Thymus (tissue), 11 donors: Measurements from ENCODE around the gene TOMM70. TPM values are rescaled to one million over a fixed set of nuclear protein-coding genes. Genes with fewer than 3 reads are reported as not detected.

ENCODE experiments used
- DNase-seq, 9 donors: peaks; one replicate each; pipeline ENCODE4 v3.0.0-alpha.2; 2013; ENCODE audit warnings: low spot score in 9 of 9, low read depth in 6 of 9, missing footprints in 1 of 9
- H3K27ac ChIP-seq, 2 donors: one replicate each; pipeline ENCODE4 v1.5.1; 2013; ENCODE audit warnings: control low read depth in 1 of 2, low read depth in 1 of 2, low read length in 1 of 2, mild to moderate bottlenecking in 1 of 2, moderate library complexity in 1 of 2
- H3K27me3 ChIP-seq, 2 donors: one replicate each; pipeline ENCODE4 v1.5.1; 2013; ENCODE audit warnings: low read length in 1 of 2; ENCODE audit not compliant: control insufficient read depth in 2 of 2, insufficient read depth in 1 of 2
- H3K36me3 ChIP-seq, 2 donors: one replicate each; pipeline ENCODE4 v1.5.1; 2013; ENCODE audit warnings: low read length in 1 of 2, mild to moderate bottlenecking in 1 of 2, moderate library complexity in 1 of 2; ENCODE audit not compliant: control insufficient read depth in 2 of 2, insufficient read depth in 2 of 2
- H3K4me1 ChIP-seq, 2 donors: one replicate each; pipeline ENCODE4 v1.5.1; 2013; ENCODE audit warnings: low read length in 2 of 2; ENCODE audit not compliant: control insufficient read depth in 2 of 2, insufficient read depth in 2 of 2
- H3K4me3 ChIP-seq, 2 donors: one replicate each; pipeline ENCODE4 v1.5.1; 2013; ENCODE audit warnings: low read length in 2 of 2, control low read depth in 1 of 2, mild to moderate bottlenecking in 1 of 2
- H3K9me3 ChIP-seq, 2 donors: one replicate each; pipeline ENCODE4 v1.5.1; 2013; ENCODE audit warnings: low read length in 1 of 2, mild to moderate bottlenecking in 1 of 2; ENCODE audit not compliant: control insufficient read depth in 2 of 2, insufficient read depth in 1 of 2
- WGBS: extraction: QIAGEN DNeasy Blood & Tissue Kit; methylation state at CpG from one replicate; pipeline ENCODE4 v1.1.7; 2013; 5-methylcytosine and 5-hydroxymethylcytosine counted together
- polyA plus RNA-seq: library from polyadenylated mRNA; stranded (reverse); fragments of 200-250 nt; gene quantifications from one replicate; pipeline ENCODE4 v1.2.3, GENCODE V29; 2013
- total RNA-seq: library from RNA; stranded (reverse); fragments of 120-200 nt; gene quantifications from one replicate; pipeline ENCODE4 v1.2.4, GENCODE V29; 2013
- donor health status: healthy.

TOMM70 gene
- total and polyA plus RNA-seq, 2 donors, result 24.0 to 37.2 TPM

DNA sequence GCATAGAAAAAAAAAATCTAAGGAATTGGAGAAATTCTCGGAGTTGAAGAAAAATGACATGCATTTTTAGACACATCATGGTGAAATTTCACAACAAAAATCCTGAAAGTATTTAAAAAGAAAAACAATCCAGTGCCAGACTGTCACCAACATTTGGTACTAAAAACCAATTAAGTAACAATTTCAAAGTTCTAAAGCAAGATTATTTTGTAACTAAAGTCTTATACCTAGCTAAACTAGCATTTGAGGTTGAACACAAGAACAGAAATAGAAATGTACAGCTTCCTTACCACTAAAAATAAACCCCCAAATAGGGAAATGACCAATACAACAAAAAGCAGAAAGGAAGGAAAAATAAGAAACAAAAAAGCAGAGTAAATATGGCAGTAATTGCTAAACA is 11.9 kb downstream of the TOMM70 start:
- H3K4me1 ChIP-seq, result no peaks in the 10 kb centered on the region
- no peak overlapping the region for H3K27ac ChIP-seq
- 97% methylated on average over 1 of the region's 1 CpG for WGBS
- H3K9me3 ChIP-seq, result peaks cover 0 to 8% of the 10 kb centered on the region in 2 donors
- H3K4me3 ChIP-seq, result no peak overlapping the region
- DNase-seq, result no peak
- H3K27me3 ChIP-seq, result no peaks in the 10 kb centered on the region
- H3K36me3 ChIP-seq, result peaks cover 10 to 19% of the 10 kb centered on the region in 2 donors

DNA sequence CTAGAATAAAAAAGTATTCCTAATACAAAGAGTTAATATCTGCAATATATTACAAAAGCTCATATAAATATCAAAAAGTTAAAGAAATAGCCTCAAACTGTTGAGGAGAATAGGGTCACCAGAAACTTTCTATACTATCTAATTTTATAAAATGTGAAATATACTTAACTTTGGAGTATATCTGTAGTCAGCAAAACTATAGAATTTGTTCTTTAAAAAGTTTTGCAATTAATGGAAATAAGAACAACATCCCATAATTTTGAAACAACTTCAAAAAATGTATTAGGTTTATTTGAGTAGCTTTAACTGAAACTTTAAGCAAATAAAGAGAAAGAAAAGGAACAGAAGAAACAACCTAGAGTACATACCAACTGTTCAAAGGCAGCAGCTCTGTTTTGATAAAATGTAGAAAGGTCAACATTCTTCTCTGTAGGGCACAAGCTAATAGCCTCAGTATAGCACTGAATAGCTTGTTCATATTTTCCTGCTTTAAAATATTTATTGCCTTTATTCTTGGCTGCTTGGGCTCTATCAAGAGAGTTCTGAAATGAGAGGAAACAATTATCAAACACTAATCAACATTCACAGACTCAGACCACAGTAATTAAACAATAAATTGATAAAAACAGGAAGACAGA is 14.3 kb downstream of the TOMM70 start:
- DNase-seq, result no peak
- Histone ChIP-seq H3K4me1 (no peaks in the 10 kb centered on the region), H3K27me3 (no peaks in the 10 kb centered on the region), H3K9me3 (peaks cover 0 to 8% of the 10 kb centered on the region in 2 donors), H3K36me3 (peaks cover 10 to 33% of the 10 kb centered on the region in 2 donors), H3K27ac (no peak overlapping the region), H3K4me3 (no peak overlapping the region)

DNA sequence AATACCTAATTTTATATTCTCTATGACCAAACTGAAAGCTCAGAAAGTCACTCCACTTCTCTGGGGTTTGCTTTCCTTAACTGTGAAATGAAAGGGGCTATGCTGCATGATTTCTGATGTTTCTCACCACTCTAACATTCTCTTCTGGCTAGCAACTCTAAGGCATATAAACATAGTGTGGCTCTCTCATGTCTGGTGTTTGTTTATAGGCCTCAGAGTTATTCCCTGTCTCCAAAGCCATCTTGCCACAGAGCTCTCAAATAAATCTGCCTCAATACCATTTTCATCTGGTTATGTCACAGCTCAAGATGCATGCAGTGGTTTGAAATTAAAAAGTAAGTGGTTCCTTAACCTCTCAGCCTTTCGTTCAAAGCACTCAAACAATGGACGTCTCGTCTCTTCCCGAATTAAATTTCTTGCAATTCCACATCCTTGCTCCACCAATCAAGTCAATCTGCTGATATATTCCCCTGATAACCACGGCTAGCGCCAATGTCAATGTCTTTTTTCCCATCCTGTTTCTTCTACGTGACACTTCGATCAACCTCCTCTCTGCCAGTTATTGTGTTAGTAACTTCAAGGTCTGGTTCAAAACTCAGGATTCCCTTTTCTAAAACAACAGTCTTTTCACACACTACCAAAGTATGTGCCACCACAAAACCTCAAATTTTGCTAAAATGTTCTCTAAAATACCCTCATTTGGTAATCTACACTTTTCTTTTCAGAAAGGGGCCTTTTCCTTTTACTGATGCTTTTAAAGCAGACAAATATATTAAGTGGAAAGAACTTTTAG is 16.0 kb downstream of the TOMM70 start:
- H3K4me3 ChIP-seq, result no peak overlapping the region
- DNase-seq, result no peak
- 93% methylated on average over 8 of the region's 8 CpGs for WGBS
- H3K9me3 ChIP-seq, result peaks cover 0 to 4% of the 10 kb centered on the region in 2 donors
- H3K27me3 ChIP-seq, result no peaks in the 10 kb centered on the region
- H3K4me1 ChIP-seq, result no peaks in the 10 kb centered on the region
- H3K27ac ChIP-seq, result no peak overlapping the region
- peaks cover 9 to 47% of the 10 kb centered on the region in 2 donors for H3K36me3 ChIP-seq

DNA sequence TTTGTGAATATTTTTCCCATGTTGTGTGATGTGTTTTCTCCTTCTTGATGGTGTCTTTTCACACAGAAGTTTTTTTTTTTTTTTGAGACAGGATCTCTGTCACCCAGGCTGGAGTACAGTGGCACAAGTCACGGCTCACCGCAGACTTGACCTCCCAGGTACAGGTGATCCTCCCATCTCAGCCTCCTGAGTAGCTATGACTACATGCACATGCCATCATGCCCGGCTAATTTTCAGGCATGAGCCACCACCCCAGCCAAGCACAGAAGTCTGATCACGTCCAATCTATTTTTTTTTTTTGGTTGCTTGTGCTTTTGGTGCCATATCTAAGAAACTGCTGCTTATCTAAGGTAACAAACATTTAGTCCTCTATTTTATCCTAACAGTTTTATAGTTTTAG is 24.6 kb downstream of the TOMM70 start:
- no peaks in the 10 kb centered on the region for H3K27me3 ChIP-seq
- DNase-seq, result no peak
- H3K27ac ChIP-seq, result no peak overlapping the region
- H3K4me1 ChIP-seq, result no peaks in the 10 kb centered on the region
- peaks cover 20 to 57% of the 10 kb centered on the region in 2 donors for H3K36me3 ChIP-seq
- WGBS, result 96% methylated on average over 4 of the region's 4 CpGs
- no peak overlapping the region for H3K4me3 ChIP-seq
- no peaks in the 10 kb centered on the region for H3K9me3 ChIP-seq

DNA sequence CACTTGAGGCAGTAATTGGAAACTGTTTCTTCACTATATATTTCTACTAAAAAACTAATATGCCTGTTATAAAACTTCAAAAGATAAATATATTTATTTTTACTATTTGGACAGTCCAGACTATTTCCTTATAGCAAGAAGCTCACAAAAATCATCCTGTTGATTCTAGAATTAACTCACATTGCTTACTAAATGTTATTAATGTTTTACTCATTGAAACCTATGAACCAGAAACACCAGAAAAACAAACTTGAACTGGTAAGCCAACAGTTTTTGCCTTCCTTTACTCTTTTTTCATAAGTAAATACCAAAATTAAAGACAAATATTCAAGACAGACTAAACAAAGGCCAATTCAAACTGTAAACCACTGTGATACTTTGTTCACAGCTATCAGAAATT is 26.4 kb downstream of the TOMM70 start:
- DNase-seq, result no peak
- Histone ChIP-seq H3K36me3 (peaks cover 20 to 49% of the 10 kb centered on the region in 2 donors), H3K4me3 (no peak overlapping the region)

DNA sequence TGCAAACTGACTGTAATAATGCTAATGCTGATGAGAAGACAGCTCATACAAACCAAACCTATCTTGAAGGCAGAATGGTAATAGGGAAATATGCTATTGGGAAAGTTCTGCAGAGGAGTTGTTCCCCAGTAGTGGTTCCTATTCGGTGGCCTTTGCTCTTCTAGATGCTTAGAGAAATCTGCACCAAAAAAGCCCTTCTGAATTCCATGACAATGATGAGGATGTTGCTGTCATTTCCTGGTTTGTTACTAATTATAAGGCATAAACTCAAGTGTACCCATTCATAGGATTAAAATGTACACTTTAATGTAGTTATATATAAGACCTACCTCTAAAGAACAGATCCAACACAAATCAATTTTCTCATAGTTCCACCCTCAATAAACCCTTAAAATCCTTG is 30.1 kb downstream of the TOMM70 start:
- H3K36me3 ChIP-seq, result peaks cover 30 to 53% of the 10 kb centered on the region in 2 donors

More for the DNA sequence above, 26.4 kb downstream of the TOMM70 start:
- H3K9me3 ChIP-seq, result no peaks in the 10 kb centered on the region
- no peak overlapping the region for H3K27ac ChIP-seq
- no peaks in the 10 kb centered on the region for H3K4me1 ChIP-seq
- no peaks in the 10 kb centered on the region for H3K27me3 ChIP-seq

DNA sequence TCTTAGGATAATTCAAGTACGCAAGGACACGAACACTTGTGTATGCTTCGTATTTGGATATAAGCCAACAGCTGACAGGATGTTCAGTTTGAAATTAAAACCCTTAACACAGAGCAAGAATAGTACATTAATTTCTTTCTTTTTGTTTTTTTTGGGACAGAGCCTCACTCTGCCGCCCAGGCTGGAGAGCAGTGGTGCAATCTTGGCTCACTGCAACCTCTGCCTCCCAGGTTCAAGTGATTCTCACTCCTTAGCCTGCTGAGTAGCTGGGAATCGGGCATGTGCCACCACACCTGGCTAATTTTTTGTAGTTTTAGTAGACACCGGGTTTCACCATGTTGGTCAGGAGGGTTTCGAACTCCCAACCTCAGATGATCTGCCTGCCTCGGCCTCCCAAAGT is 32.4 kb downstream of the TOMM70 start:
- no peak overlapping the region for H3K27ac ChIP-seq
- no peak overlapping the region for H3K4me3 ChIP-seq
- DNase-seq, result no peak
- no peaks in the 10 kb centered on the region for H3K9me3 ChIP-seq
- H3K27me3 ChIP-seq, result no peaks in the 10 kb centered on the region
- 92% methylated on average over 8 of the region's 8 CpGs for WGBS
- no peaks in the 10 kb centered on the region for H3K4me1 ChIP-seq
- H3K36me3 ChIP-seq, result peaks cover 30 to 63% of the 10 kb centered on the region in 2 donors

More for the DNA sequence above, 30.1 kb downstream of the TOMM70 start:
- H3K27ac ChIP-seq, result no peak overlapping the region
- no peaks in the 10 kb centered on the region for H3K9me3 ChIP-seq
- H3K27me3 ChIP-seq, result no peaks in the 10 kb centered on the region
- H3K4me1 ChIP-seq, result no peaks in the 10 kb centered on the region
- 100% methylated on average over 1 of the region's 1 CpG for WGBS
- H3K4me3 ChIP-seq, result no peak overlapping the region
- DNase-seq, result no peak

- DNase-seq, result no peak
- no peak overlapping the region for H3K4me3 ChIP-seq
- H3K4me1 ChIP-seq, result no peaks in the 10 kb centered on the region
- no peaks in the 10 kb centered on the region for H3K9me3 ChIP-seq
- H3K27me3 ChIP-seq, result no peaks in the 10 kb centered on the region
- H3K27ac ChIP-seq, result no peak overlapping the region
- peaks cover 21 to 61% of the 10 kb centered on the region in 2 donors for H3K36me3 ChIP-seq
- WGBS, result 96% methylated on average over 2 of the region's 2 CpGs
Measured at GRCh38 chr3:100366424-100366823, 34.5 kb downstream of the TOMM70 start.

- no peaks in the 10 kb centered on the region for H3K27me3 ChIP-seq
- H3K4me3 ChIP-seq, result no peak overlapping the region
- H3K27ac ChIP-seq, result no peak overlapping the region
- peaks cover 15 to 53% of the 10 kb centered on the region in 2 donors for H3K36me3 ChIP-seq
- 97% methylated on average over 3 of the region's 3 CpGs for WGBS
- no peaks in the 10 kb centered on the region for H3K4me1 ChIP-seq
- DNase-seq, result no peak
- H3K9me3 ChIP-seq, result no peaks in the 10 kb centered on the region
Measured at GRCh38 chr3:100364421-100364820, 36.5 kb downstream of the TOMM70 start.
